Activated naive CD4-positive, alpha-beta T cell treated with anti-CD3 and anti-CD28 coated beads, Interleukin-2, amount 10 ng/mL, durations not matched to agents 5 hours and 36 hours (primary cell): ENCODE results near the gene SHB. TPM values are rescaled to one million over a fixed set of nuclear protein-coding genes. Genes with fewer than 3 reads are reported as not detected.

Experiments used
- total RNA-seq, 2 experiments: library from RNA; stranded (reverse); gene quantifications; one replicate each; pipeline ENCODE4 v1.2.3, GENCODE V29; 2021

Gene SHB, protein sequence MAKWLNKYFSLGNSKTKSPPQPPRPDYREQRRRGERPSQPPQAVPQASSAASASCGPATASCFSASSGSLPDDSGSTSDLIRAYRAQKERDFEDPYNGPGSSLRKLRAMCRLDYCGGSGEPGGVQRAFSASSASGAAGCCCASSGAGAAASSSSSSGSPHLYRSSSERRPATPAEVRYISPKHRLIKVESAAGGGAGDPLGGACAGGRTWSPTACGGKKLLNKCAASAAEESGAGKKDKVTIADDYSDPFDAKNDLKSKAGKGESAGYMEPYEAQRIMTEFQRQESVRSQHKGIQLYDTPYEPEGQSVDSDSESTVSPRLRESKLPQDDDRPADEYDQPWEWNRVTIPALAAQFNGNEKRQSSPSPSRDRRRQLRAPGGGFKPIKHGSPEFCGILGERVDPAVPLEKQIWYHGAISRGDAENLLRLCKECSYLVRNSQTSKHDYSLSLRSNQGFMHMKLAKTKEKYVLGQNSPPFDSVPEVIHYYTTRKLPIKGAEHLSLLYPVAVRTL
- under 1 TPM; 0.17 to 0.30 TPM for total RNA-seq

DNA sequence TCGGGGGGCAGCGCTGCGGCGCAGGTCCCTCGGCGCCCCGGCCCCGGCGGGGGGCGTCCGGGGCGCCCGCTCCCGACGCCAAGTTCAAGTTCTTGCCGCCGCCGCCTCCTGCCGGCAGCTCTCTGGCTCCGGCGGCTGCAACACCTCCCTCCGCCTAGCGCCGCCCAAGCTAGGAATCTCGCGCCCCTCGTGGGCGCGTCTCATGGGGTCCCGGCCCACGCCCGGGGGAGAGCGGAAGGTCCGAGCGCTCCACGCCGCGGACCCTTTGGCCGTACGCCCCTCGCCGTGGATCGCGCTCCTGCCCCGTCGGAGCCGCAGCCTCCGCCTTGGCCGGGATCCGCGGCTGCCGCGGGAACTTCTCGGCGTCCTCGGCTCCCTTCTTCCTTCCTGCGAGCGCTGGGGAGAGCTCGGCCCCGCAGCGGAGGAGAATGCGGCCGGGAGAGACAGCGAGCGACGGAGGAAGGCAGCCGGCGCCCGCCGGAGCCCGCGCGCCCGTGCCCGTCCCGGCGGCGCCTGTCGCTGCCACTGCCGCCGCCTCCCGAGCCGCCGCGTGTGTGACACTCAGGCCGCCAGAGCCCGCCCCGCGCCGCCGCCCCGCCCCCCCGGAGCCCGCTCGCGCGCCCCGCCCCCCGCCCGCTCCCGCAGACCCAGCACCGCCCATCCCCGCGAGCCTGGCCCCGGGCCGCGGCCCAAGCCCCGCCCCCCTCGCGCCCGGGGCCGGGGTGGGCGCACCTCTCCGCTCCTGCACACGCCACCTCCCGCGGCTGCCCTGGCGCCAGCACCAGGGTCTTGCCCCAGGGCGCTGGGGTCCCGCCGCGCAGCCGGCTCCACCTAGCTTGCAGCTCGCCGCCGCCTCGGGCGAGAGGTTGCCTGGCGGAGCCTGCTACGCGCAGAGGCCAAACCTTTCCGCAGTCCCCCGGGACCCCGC, at the start of gene SHB:
TSS of gene SHB (minus strand) at position 527 of the 928 bp plus-strand sequence. CDS start 582 bp downstream, outside the sequence.

DNA sequence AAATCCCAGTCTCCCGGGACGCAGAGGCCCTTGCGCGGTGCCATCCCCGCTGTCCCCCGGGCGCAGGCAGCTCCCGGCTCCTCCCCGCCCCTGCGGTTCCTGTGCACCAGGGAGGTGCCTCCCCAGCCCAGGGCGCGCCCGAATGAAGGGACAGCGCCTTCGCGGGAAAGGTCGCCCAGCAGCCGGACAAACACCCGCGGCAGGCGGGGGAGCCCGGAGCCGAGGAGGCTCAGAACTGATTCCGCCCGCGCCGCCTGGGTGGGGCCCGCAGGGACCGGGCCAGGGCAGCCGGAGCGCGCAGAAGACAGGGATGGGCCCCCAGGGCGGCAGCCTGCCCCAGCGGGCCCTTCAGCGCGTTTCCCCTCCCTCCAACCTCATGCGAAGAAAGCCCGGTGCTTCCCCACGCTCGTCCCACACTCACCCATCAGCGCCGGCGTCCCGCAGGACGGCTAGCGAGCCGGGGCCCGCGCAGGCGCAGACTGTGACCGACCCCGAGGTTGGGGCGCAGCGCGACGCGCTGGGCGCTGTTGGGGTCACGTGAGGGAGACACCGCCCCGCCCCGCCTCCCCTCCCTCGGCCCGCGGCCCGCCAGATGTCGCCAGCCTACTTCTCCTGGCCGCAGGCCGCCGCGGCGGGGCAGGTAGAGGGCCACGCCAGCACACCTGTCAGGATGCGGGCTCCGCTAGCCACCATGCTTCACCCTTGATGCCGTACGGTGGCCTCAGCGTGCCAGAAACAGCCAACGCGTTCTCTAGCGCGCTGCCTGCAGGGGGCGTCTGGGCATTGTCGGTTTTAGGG, 165.2 kb downstream of the SHB start, which contains the start of gene SLC25A51:
TSS of gene SLC25A51 (minus strand) at position 481 of the 798 bp plus-strand sequence. CDS start 15,577 bp downstream, outside the sequence.

Other genes with a start within 250 kb of the SHB start
- 10 to 100 TPM; 31.5 to 32.3 TPM for gene SLC25A51, start 165.1 kb downstream of the SHB start, total RNA-seq